ENCODE results near the gene ICAM4. TPM values are rescaled to one million over a fixed set of nuclear protein-coding genes. Genes with fewer than 3 reads are reported as not detected.

ICAM4 gene
- total and polyA plus RNA-seq, 2 of the 13 experiments (the other 11 are each of a cell fraction or from before 2014, with no cell fraction given), result 2.9 to 4.0 TPM

DNA sequence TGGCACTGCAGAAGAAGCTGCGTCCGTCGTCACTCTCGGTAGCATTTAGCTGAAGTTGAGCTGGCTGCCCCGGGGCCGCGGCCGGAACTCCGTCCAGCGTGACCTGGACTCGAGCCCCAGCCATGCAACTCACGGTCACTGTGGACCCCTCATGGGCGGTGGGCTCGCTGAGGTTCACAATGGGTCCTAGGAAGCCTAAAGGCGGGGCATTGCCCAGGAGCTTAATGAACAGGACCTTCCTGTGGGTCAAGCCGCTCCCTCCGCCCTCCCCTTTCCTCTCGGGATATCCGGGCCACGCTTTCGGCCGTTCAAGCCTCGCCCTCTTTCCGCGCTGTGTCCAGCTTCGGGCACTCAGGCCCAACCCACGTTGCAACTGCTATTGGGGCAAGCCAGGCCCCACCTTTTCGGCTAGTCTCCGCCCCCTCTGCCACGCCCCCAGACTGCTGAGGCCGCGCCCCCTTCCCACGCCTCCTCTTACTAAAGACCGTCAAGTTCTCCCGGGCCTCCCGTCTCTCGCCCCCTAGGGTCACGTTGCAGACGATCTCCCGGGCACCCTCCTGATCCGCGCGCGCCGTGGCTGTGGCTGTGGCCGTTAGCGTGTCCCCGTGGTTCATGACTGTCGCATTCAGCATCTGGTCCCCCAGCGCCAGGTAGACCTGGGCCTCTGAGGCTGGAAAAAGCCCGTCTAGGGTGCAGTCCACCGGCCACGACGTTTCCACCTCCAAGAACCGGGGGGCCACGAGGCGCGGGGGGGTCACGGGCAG is 48.0 kb downstream of the ICAM4 start (continued):
- TF ChIP-seq HDAC6 (IDR thresholded peaks at IDR 0.05; ENCODE audit: low read depth, low read length), result no peak
- TF ChIP-seq EZH2 (conservative IDR thresholded peaks at IDR 0.05; ENCODE audit: low read depth, low read length), result no peak
- no peak for TF ChIP-seq ZNF496 (CRISPR knock-in tag; IDR thresholded peaks at IDR 0.05; ENCODE audit: insufficient replicate concordance)
- TF ChIP-seq ZNF616 (CRISPR knock-in tag; IDR thresholded peaks at IDR 0.05; ENCODE audit: low read depth), result no peak; the same call in 1 of the 2 replicates
- TF ChIP-seq DZIP1 (CRISPR knock-in tag; IDR thresholded peaks at IDR 0.05), result no peak
- peak; percentile 60 for TF ChIP-seq SP5 (CRISPR knock-in tag; IDR thresholded peaks at IDR 0.05; ENCODE audit: borderline replicate concordance, low read depth)
- no peak for TF ChIP-seq ZSCAN20 (CRISPR knock-in tag; IDR thresholded peaks at IDR 0.05; ENCODE audit: borderline replicate concordance)
- peak; percentile 43 for TF ChIP-seq BRD4 (CRISPR knock-in tag; IDR thresholded peaks at IDR 0.05)
- no peak; the same call in 1 of the 2 replicates for TF ChIP-seq SAFB2 (CRISPR knock-in tag; IDR thresholded peaks at IDR 0.05; ENCODE audit: borderline replicate concordance, low read depth)
- TF ChIP-seq ZNF816 (CRISPR knock-in tag; IDR thresholded peaks at IDR 0.05; ENCODE audit: borderline replicate concordance), result no peak
- TF ChIP-seq TCF12 (IDR thresholded peaks at IDR 0.05), result no peak
- TF ChIP-seq TCF12 (CRISPR knock-in tag; IDR thresholded peaks at IDR 0.05), result no peak
- TF ChIP-seq ARNT (IDR thresholded peaks at IDR 0.05), result no peak
- TF ChIP-seq ZNF552 (CRISPR knock-in tag; IDR thresholded peaks at IDR 0.05; ENCODE audit: borderline replicate concordance), result no peak
- TF ChIP-seq, protein P1, sequence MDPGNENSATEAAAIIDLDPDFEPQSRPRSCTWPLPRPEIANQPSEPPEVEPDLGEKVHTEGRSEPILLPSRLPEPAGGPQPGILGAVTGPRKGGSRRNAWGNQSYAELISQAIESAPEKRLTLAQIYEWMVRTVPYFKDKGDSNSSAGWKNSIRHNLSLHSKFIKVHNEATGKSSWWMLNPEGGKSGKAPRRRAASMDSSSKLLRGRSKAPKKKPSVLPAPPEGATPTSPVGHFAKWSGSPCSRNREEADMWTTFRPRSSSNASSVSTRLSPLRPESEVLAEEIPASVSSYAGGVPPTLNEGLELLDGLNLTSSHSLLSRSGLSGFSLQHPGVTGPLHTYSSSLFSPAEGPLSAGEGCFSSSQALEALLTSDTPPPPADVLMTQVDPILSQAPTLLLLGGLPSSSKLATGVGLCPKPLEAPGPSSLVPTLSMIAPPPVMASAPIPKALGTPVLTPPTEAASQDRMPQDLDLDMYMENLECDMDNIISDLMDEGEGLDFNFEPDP (CRISPR knock-in tag; conservative IDR thresholded peaks at IDR 0.05), result no peak
- TF ChIP-seq HMG20A (CRISPR knock-in tag; IDR thresholded peaks at IDR 0.05; ENCODE audit: borderline replicate concordance), result no peak
- TF ChIP-seq ZKSCAN8 (CRISPR knock-in tag; IDR thresholded peaks at IDR 0.05; ENCODE audit: borderline replicate concordance), result no peak
- TF ChIP-seq, protein P2, sequence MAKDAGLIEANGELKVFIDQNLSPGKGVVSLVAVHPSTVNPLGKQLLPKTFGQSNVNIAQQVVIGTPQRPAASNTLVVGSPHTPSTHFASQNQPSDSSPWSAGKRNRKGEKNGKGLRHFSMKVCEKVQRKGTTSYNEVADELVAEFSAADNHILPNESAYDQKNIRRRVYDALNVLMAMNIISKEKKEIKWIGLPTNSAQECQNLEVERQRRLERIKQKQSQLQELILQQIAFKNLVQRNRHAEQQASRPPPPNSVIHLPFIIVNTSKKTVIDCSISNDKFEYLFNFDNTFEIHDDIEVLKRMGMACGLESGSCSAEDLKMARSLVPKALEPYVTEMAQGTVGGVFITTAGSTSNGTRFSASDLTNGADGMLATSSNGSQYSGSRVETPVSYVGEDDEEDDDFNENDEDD (CRISPR knock-in tag; IDR thresholded peaks at IDR 0.05; ENCODE audit: borderline replicate concordance), result peak; percentile 34; the same call in 1 of the 2 replicates
- no peak for TF ChIP-seq ARHGAP35 (CRISPR knock-in tag; IDR thresholded peaks at IDR 0.05; ENCODE audit: borderline replicate concordance)
- TF ChIP-seq ZNF501 (CRISPR knock-in tag; IDR thresholded peaks at IDR 0.05), result no peak; the same call in 1 of the 2 replicates
- TF ChIP-seq NAIF1 (CRISPR knock-in tag; IDR thresholded peaks at IDR 0.05; ENCODE audit: borderline replicate concordance), result no peak
- TF ChIP-seq MXD3 (CRISPR knock-in tag; IDR thresholded peaks at IDR 0.05), result 0 out of 2 replicates have a peak, but pooled peaks have one; percentile 41
